Muscle layer of duodenum (tissue), 2 donors: ENCODE results near the gene ZDHHC20.
"Not testable (repeated sequence)": the region's sequence is repeated elsewhere in the genome, so short reads cannot be mapped to it uniquely, and the experiment has no call there.

Experiments
- H3K27ac ChIP-seq: one replicate; pipeline ENCODE4 v1.7.0; 2013; ENCODE audit warnings: mild to moderate bottlenecking, low read length
- H3K27me3 ChIP-seq: one replicate; pipeline ENCODE4 v1.7.0; 2013; ENCODE audit warnings: low read depth, mild to moderate bottlenecking, control low read depth, low read length
- H3K36me3 ChIP-seq, 2 donors: one replicate each; pipeline ENCODE4 v1.7.0; 2013; ENCODE audit warnings: low read length in 2 of 2, control low read depth in 1 of 2, mild to moderate bottlenecking in 1 of 2; ENCODE audit not compliant: insufficient read depth in 2 of 2, control insufficient read depth in 1 of 2
- H3K4me1 ChIP-seq, 2 donors: one replicate each; pipeline ENCODE4 v1.7.0; 2013; ENCODE audit warnings: low read length in 2 of 2, mild to moderate bottlenecking in 2 of 2, control low read depth in 1 of 2, moderate library complexity in 1 of 2; ENCODE audit not compliant: insufficient read depth in 2 of 2, control insufficient read depth in 1 of 2
- H3K4me3 ChIP-seq, 2 donors: one replicate each; pipeline ENCODE4 v1.7.0; 2013; ENCODE audit warnings: low read length in 2 of 2, low read depth in 1 of 2, mild to moderate bottlenecking in 1 of 2
- H3K9me3 ChIP-seq, 2 donors: one replicate each; pipeline ENCODE4 v1.7.0; 2013; ENCODE audit warnings: low read length in 2 of 2, control low read depth in 1 of 2, mild to moderate bottlenecking in 1 of 2; ENCODE audit not compliant: control insufficient read depth in 1 of 2
- donor health status: healthy.

The ZDHHC20 gene

GRCh38 chr13:21389124-21389523, 70.0 kb downstream of the ZDHHC20 start:
- no peaks in the 10 kb centered on the region for H3K4me1 ChIP-seq
- no peak overlapping the region for H3K4me3 ChIP-seq
- H3K9me3 ChIP-seq: no peaks in the 10 kb centered on the region
- no peaks in the 10 kb centered on the region for H3K27me3 ChIP-seq
- H3K27ac ChIP-seq: no peak overlapping the region
- peaks cover 14 to 47% of the 10 kb centered on the region in 2 donors for H3K36me3 ChIP-seq

- Histone ChIP-seq H3K4me3 (no peak overlapping the region), H3K27me3 (no peaks in the 10 kb centered on the region), H3K27ac (no peak overlapping the region), H3K4me1 (no peaks in the 10 kb centered on the region), H3K9me3 (no peaks in the 10 kb centered on the region), H3K36me3 (peaks cover 25 to 41% of the 10 kb centered on the region in 2 donors)
These were observed 73.4 kb downstream of the ZDHHC20 start for GRCh38 chr13:21385710-21386109.

GRCh38 chr13:21383090-21383489, 76.0 kb downstream of the ZDHHC20 start:
- no peak overlapping the region for H3K27ac ChIP-seq
- no peaks in the 10 kb centered on the region for H3K27me3 ChIP-seq
- peaks cover 20 to 32% of the 10 kb centered on the region in 2 donors for H3K36me3 ChIP-seq
- H3K4me3 ChIP-seq: no peak overlapping the region
- H3K4me1 ChIP-seq: no peaks in the 10 kb centered on the region
- H3K9me3 ChIP-seq: no peaks in the 10 kb centered on the region

GRCh38 chr13:21376998-21377985, 81.8 kb downstream of the ZDHHC20 start:
- H3K36me3 ChIP-seq: peaks cover 17 to 46% of the 10 kb centered on the region in 2 donors

GRCh38 chr13:21372530-21372929, 86.6 kb downstream of the ZDHHC20 start:
- Histone ChIP-seq H3K36me3 (peaks cover 3 to 22% of the 10 kb centered on the region in 2 donors), H3K27me3 (no peaks in the 10 kb centered on the region), H3K4me3 (no peak overlapping the region), H3K9me3 (no peaks in the 10 kb centered on the region), H3K4me1 (no peaks in the 10 kb centered on the region), H3K27ac (no peak overlapping the region)

More at GRCh38 chr13:21376998-21377985, 81.8 kb downstream of the ZDHHC20 start:
- not testable (repeated sequence) for H3K9me3 ChIP-seq, H3K4me1 ChIP-seq, H3K4me3 ChIP-seq, H3K27ac ChIP-seq, H3K27me3 ChIP-seq

GRCh38 chr13:21371011-21371410, 88.1 kb downstream of the ZDHHC20 start:
- Histone ChIP-seq H3K9me3 (no peaks in the 10 kb centered on the region), H3K27ac (no peak overlapping the region), H3K36me3 (peaks cover 3 to 18% of the 10 kb centered on the region in 2 donors), H3K4me3 (no peak overlapping the region), H3K27me3 (no peaks in the 10 kb centered on the region), H3K4me1 (no peaks in the 10 kb centered on the region)

GRCh38 chr13:21365574-21365973, 93.5 kb downstream of the ZDHHC20 start:
- Histone ChIP-seq H3K27me3 (no peaks in the 10 kb centered on the region), H3K27ac (no peak overlapping the region), H3K4me3 (no peak overlapping the region), H3K9me3 (no peaks in the 10 kb centered on the region), H3K4me1 (no peaks in the 10 kb centered on the region), H3K36me3 (no peaks in the 10 kb centered on the region)

GRCh38 chr13:21364916-21365315, 94.2 kb downstream of the ZDHHC20 start:
- no peaks in the 10 kb centered on the region for H3K27me3 ChIP-seq
- no peaks in the 10 kb centered on the region for H3K36me3 ChIP-seq
- H3K4me3 ChIP-seq: no peak overlapping the region
- H3K4me1 ChIP-seq: no peaks in the 10 kb centered on the region
- no peaks in the 10 kb centered on the region for H3K9me3 ChIP-seq
- H3K27ac ChIP-seq: no peak overlapping the region

- H3K4me1 ChIP-seq: no peaks in the 10 kb centered on the region
- H3K27ac ChIP-seq: no peak overlapping the region
- no peaks in the 10 kb centered on the region for H3K27me3 ChIP-seq
- no peak overlapping the region for H3K4me3 ChIP-seq
- no peaks in the 10 kb centered on the region for H3K9me3 ChIP-seq
- H3K36me3 ChIP-seq: no peaks in the 10 kb centered on the region
These were observed 94.7 kb downstream of the ZDHHC20 start for GRCh38 chr13:21364357-21364756.

GRCh38 chr13:21362741-21363140, 96.4 kb downstream of the ZDHHC20 start:
- H3K9me3 ChIP-seq: no peaks in the 10 kb centered on the region
- H3K27ac ChIP-seq: no peak overlapping the region
- H3K4me3 ChIP-seq: no peak overlapping the region
- no peaks in the 10 kb centered on the region for H3K27me3 ChIP-seq
- no peaks in the 10 kb centered on the region for H3K36me3 ChIP-seq
- no peaks in the 10 kb centered on the region for H3K4me1 ChIP-seq

GRCh38 chr13:21361706-21362105, 97.4 kb downstream of the ZDHHC20 start:
- Histone ChIP-seq H3K27me3 (no peaks in the 10 kb centered on the region), H3K27ac (no peak overlapping the region), H3K36me3 (no peaks in the 10 kb centered on the region), H3K4me1 (no peaks in the 10 kb centered on the region), H3K9me3 (no peaks in the 10 kb centered on the region), H3K4me3 (no peak overlapping the region)
